Activated CD4-positive, alpha-beta T cell treated with anti-CD3 and anti-CD28 coated beads, Interleukin-2, amount 10 ng/mL, durations not matched to agents 7 days and 5 days (primary cell): ENCODE results near the gene GPX2. TPM values are rescaled to one million over a fixed set of nuclear protein-coding genes. Genes with fewer than 3 reads are reported as not detected.

Experiments
- CTCF ChIA-PET: fragments of 350-600 bp; sonication (Branson Sonifier 250); formaldehyde crosslinking; loops from one replicate; lab custom pipeline; 2021; ENCODE audit warnings: antibody characterized with exemption; lab: Charles Lee
- POLR2A ChIA-PET: fragments of 350-600 bp; sonication (Branson Sonifier 250); formaldehyde crosslinking; loops from one replicate; lab custom pipeline; 2021; ENCODE audit warnings: antibody characterized with exemption; lab: Charles Lee
- DNase-seq: peaks from one replicate; pipeline ENCODE4 v3.0.0-alpha.2; 2020
- H3K27ac Mint-ChIP-seq: one replicate; pipeline ENCODE4 v1.8.0; 2021; ENCODE audit warnings: mild to moderate bottlenecking, moderate library complexity, mixed read lengths
- H3K27me3 Mint-ChIP-seq: one replicate; pipeline ENCODE4 v1.8.0; 2021; ENCODE audit warnings: mixed read lengths
- H3K36me3 Mint-ChIP-seq: one replicate; pipeline ENCODE4 v1.8.0; 2021; ENCODE audit warnings: low read depth, mixed read lengths
- H3K4me1 Mint-ChIP-seq: one replicate; pipeline ENCODE4 v1.8.0; 2021; ENCODE audit warnings: mixed read lengths
- H3K4me3 Mint-ChIP-seq: one replicate; pipeline ENCODE4 v1.8.0; 2021; ENCODE audit warnings: mild to moderate bottlenecking, moderate library complexity, mixed read lengths
- H3K9me3 Mint-ChIP-seq: one replicate; pipeline ENCODE4 v1.8.0; 2021; ENCODE audit warnings: mixed read lengths
- total RNA-seq, 2 experiments: library from RNA; stranded (reverse); gene quantifications; one replicate each; pipeline ENCODE4 v1.2.3, GENCODE V29; 2021

Gene GPX2
- total RNA-seq, 2 experiments from 2014 or later, result not detected

GRCh38 chr14:64889352-64889751 is 53.2 kb downstream of the GPX2 start:
- Mint-ChIP-seq H3K4me1 (no peaks in the 10 kb centered on the region), H3K9me3 (no peaks in the 10 kb centered on the region), H3K27ac (no peak overlapping the region), H3K4me3 (no peak overlapping the region), H3K27me3 (peaks cover 43% of the 10 kb centered on the region), H3K36me3 (no peaks in the 10 kb centered on the region)
- CTCF ChIA-PET, result interaction anchor here (0.6 to 4.8 kb wide), 3 partner anchors 9 to 90 kb away, joined by 3 to 36 read pairs (median 3); partner anchors contain the start of gene SPTB
- no peak for DNase-seq
- POLR2A ChIA-PET, result no interaction called here

Other genes starting within 250 kb of the GPX2 start
- 10 to 100 TPM; 36.0 to 39.5 TPM for gene PLEKHG3, start 238.3 kb downstream of the GPX2 start, total RNA-seq
- not detected for gene SPTB, start 62.8 kb downstream of the GPX2 start, total RNA-seq
- 10 to 100 TPM; 65.2 to 82.9 TPM for gene CHURC1, start 28.3 kb downstream of the GPX2 start, total RNA-seq
- 1 to 10 TPM; 4.9 to 5.7 TPM for gene RAB15, start 29.6 kb upstream of the GPX2 start, total RNA-seq
- gene FNTB, start 44.1 kb upstream of the GPX2 start, total RNA-seq, result 10 to 100 TPM; 16.7 to 21.4 TPM
- 100 to 1,000 TPM; 158 to 203 TPM for gene MAX, start 159.8 kb upstream of the GPX2 start, total RNA-seq